Activated CD4-positive, alpha-beta T cell treated with anti-CD3 and anti-CD28 coated beads for 24 hours (primary cell): ENCODE data around the gene PXDN.
"Not testable (repeated sequence)": the region's sequence is repeated elsewhere in the genome, so short reads cannot be mapped to it uniquely, and the experiment has no call there.

ENCODE experiments used
- DNase-seq, 2 donors: peaks; one replicate each; pipeline ENCODE4 v3.0.0-alpha.2; 2020; ENCODE audit warnings: low read depth in 2 of 2

Gene PXDN

GRCh38 chr2:1777156-1777555 is 32.8 kb upstream of the PXDN start:
- DNase-seq, result no peak

GRCh38 chr2:1775511-1776035 is 31.3 kb upstream of the PXDN start:
- DNase-seq, result no peak

- DNase-seq, result no peak
Observed at GRCh38 chr2:1774929-1775328, 30.6 kb upstream of the PXDN start.

- no peak for DNase-seq
Observed at GRCh38 chr2:1773883-1774282, 29.6 kb upstream of the PXDN start.

GRCh38 chr2:1772471-1773267 is 28.4 kb upstream of the PXDN start:
- DNase-seq, result no peak

GRCh38 chr2:1771626-1772280 is 27.4 kb upstream of the PXDN start:
- no peak for DNase-seq

- DNase-seq, result no peak
Observed at GRCh38 chr2:1770566-1771380, 26.5 kb upstream of the PXDN start.

GRCh38 chr2:1769703-1770422 is 25.5 kb upstream of the PXDN start:
- peak in 1 of 2 donors; percentile 54 for DNase-seq

- DNase-seq, result no peak
Observed at GRCh38 chr2:1767939-1768691, 23.8 kb upstream of the PXDN start.

GRCh38 chr2:1766851-1767811 is 22.8 kb upstream of the PXDN start:
- no peak for DNase-seq

- DNase-seq, result no peak
Observed at GRCh38 chr2:1766425-1766824, 22.1 kb upstream of the PXDN start.

- DNase-seq, result not testable (repeated sequence)
Observed at GRCh38 chr2:1765201-1765600, 20.9 kb upstream of the PXDN start.

- DNase-seq, result no peak
Observed at GRCh38 chr2:1759611-1759930, 15.3 kb upstream of the PXDN start.

GRCh38 chr2:1758774-1759610 is 14.7 kb upstream of the PXDN start:
- no peak for DNase-seq

GRCh38 chr2:1758171-1758570 is 13.9 kb upstream of the PXDN start:
- DNase-seq, result no peak

GRCh38 chr2:1757567-1757966 is 13.3 kb upstream of the PXDN start:
- DNase-seq, result no peak

- not testable (repeated sequence) for DNase-seq
Observed at GRCh38 chr2:1757146-1757545, 12.8 kb upstream of the PXDN start.

- DNase-seq, result no peak
Observed at GRCh38 chr2:1756456-1756855, 12.1 kb upstream of the PXDN start.
